Activated CD8-positive, alpha-beta T cell treated with anti-CD3 and anti-CD28 coated beads for 36 hours (primary cell): ENCODE results near the gene ARPP21. TPM values are rescaled to one million over a fixed set of nuclear protein-coding genes. Genes with fewer than 3 reads are reported as not detected.
A peak's percentile ranks its signal among the peaks of the same experiment; 100 is the strongest.

Source experiments
- ATAC-seq: fragments of 200-7000 bp; cut with Tn5 transposase; one replicate; pipeline ENCODE4 v1.10.0; 2021; ENCODE audit warnings: mild to moderate bottlenecking, moderate library complexity
- CTCF ChIA-PET: fragments of 350-600 bp; sonication (Branson Sonifier 250); formaldehyde crosslinking; loops from one replicate; lab custom pipeline; 2021; ENCODE audit warnings: antibody characterized with exemption; lab: Charles Lee
- POLR2A ChIA-PET: fragments of 350-600 bp; sonication (Branson Sonifier 250); formaldehyde crosslinking; loops from one replicate; lab custom pipeline; 2021; ENCODE audit warnings: antibody characterized with exemption; lab: Charles Lee
- DNase-seq: peaks from one replicate; pipeline ENCODE4 v3.0.0-alpha.2; 2020
- H3K27ac Mint-ChIP-seq: one replicate; pipeline ENCODE4 v1.8.0; 2021; ENCODE audit warnings: mild to moderate bottlenecking, mixed read lengths
- H3K27me3 Mint-ChIP-seq: one replicate; pipeline ENCODE4 v1.8.0; 2021; ENCODE audit warnings: mixed read lengths
- H3K36me3 Mint-ChIP-seq: one replicate; pipeline ENCODE4 v1.8.0; 2021; ENCODE audit warnings: low read depth, mixed read lengths
- H3K4me1 Mint-ChIP-seq: one replicate; pipeline ENCODE4 v1.8.0; 2021; ENCODE audit warnings: low read depth, mixed read lengths
- H3K4me3 Mint-ChIP-seq: one replicate; pipeline ENCODE4 v1.8.0; 2021; ENCODE audit warnings: mild to moderate bottlenecking, moderate library complexity, mixed read lengths
- H3K9me3 Mint-ChIP-seq: one replicate; pipeline ENCODE4 v1.8.0; 2021; ENCODE audit warnings: mixed read lengths
- intact Hi-C: fragments of 100-400 bp; cut with micrococcal nuclease; formaldehyde crosslinking; loops from one replicate; pipeline ENCODE4 v1.10.0; 2022
- total RNA-seq, 2 experiments: library from RNA; stranded (reverse); gene quantifications; one replicate each; pipeline ENCODE4 v1.2.3, GENCODE V29; 2021
- TF ChIP-seq, protein P1 (sequence below): fragments of 200-600 bp; IDR thresholded peaks from one replicate; pipeline ENCODE4 v1.8.0; 2022; ENCODE audit warnings: antibody characterized with exemption, mild to moderate bottlenecking

Gene ARPP21
- total RNA-seq, 2 experiments from 2014 or later: not detected

DNA sequence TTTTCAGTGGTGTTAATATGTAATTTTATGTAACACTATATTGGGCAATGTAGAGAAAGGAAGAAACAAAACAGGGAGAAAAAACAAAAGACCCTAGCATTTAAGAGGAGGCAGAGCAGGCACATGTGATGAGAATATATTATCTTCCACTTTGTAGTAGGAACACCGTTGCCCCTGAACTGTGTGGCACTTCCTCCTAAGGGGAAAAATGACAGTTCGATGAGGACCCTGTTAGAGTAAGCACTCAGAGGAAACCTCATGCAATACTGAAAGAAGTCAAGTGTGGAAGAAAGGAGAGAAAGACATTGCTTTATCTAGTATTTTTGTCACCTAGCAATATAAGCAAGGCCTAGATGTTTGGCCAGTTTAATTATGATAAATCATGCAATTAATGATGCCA is 32.2 kb downstream of the ARPP21 start:
- Mint-ChIP-seq H3K36me3 (no peaks in the 10 kb centered on the region), H3K27me3 (no peaks in the 10 kb centered on the region), H3K4me1 (peaks cover 3% of the 10 kb centered on the region), H3K4me3 (no peak overlapping the region), H3K27ac (no peak overlapping the region), H3K9me3 (no peaks in the 10 kb centered on the region)
- CTCF ChIA-PET: no interaction called here
- no peak for DNase-seq
- intact Hi-C loops: no loop called here
- POLR2A ChIA-PET: no interaction called here
- TF ChIP-seq, protein P1, sequence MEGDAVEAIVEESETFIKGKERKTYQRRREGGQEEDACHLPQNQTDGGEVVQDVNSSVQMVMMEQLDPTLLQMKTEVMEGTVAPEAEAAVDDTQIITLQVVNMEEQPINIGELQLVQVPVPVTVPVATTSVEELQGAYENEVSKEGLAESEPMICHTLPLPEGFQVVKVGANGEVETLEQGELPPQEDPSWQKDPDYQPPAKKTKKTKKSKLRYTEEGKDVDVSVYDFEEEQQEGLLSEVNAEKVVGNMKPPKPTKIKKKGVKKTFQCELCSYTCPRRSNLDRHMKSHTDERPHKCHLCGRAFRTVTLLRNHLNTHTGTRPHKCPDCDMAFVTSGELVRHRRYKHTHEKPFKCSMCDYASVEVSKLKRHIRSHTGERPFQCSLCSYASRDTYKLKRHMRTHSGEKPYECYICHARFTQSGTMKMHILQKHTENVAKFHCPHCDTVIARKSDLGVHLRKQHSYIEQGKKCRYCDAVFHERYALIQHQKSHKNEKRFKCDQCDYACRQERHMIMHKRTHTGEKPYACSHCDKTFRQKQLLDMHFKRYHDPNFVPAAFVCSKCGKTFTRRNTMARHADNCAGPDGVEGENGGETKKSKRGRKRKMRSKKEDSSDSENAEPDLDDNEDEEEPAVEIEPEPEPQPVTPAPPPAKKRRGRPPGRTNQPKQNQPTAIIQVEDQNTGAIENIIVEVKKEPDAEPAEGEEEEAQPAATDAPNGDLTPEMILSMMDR: no peak
- ATAC-seq: peak; percentile 42

DNA sequence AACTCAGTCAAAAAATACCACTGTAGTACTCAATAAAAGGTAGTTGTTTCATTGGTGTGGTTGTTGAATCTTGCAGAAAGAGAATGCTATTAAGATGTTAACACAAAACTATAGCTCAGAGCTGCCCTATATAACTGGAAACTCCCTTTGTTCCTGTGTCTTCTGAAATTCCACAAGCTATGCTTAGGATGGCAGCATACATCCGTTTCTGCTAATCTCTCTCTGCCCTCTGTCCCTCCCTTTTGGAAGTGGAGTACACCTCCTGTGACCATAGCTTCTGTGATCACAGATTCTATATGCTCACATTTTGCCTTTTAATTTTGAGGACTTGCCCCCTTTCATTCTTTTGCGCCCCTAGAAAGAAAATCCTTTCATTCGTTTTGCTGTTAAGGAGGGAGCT is 33.7 kb downstream of the ARPP21 start:
- ATAC-seq (no peak), DNase-seq (no peak)
- intact Hi-C loops: no loop called here
- Mint-ChIP-seq H3K36me3 (no peaks in the 10 kb centered on the region), H3K9me3 (no peaks in the 10 kb centered on the region), H3K27ac (no peak overlapping the region), H3K4me1 (peaks cover 3% of the 10 kb centered on the region), H3K4me3 (no peak overlapping the region), H3K27me3 (no peaks in the 10 kb centered on the region)
- TF ChIP-seq, protein P1: no peak
- ChIA-PET POLR2A (no interaction called here), CTCF (interaction anchor here (0.6 to 1.6 kb wide), 2 partner anchors 96 to 236 kb away, joined by 3 to 4 read pairs; no protein-coding TSS in a partner anchor)

DNA sequence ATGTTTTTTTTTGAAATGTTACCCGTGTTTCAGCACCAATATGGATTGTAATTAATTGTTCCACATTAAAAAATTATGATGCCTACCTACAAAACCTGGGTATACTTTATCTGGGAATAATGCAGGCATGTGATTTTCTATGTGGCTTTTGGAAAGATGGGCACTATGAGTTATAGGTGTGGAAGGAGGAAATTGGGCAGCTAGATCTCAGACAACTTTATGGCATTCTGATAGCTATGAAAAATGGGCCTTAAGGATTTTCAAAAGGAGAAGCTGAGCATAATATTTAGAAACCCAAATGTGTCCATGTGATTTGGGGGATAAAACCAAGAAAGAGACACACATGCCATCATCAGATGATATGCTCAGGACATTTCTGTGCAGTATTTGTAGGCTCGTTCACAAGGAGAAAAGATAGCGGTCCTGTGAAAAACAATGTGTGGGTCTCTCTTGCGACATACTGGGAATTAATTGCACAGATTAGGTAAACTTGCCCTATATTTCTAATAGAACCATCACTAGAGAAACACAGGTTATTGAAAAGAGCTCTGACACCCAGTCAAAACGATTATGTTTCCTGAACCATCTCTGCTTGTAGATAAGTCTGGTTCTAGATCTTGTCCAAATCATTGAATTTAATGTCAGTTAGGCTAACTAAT is 35.3 kb downstream of the ARPP21 start:
- Mint-ChIP-seq H3K36me3 (no peaks in the 10 kb centered on the region), H3K4me3 (no peak overlapping the region), H3K27me3 (no peaks in the 10 kb centered on the region), H3K27ac (no peak overlapping the region), H3K9me3 (no peaks in the 10 kb centered on the region), H3K4me1 (peaks cover 3% of the 10 kb centered on the region)
- ChIA-PET CTCF (no interaction called here), POLR2A (no interaction called here)
- ATAC-seq (no peak), DNase-seq (no peak)
- TF ChIP-seq, protein P1: no peak
- intact Hi-C loops: no loop called here

- DNase-seq: no peak
- Mint-ChIP-seq H3K4me1 (peaks cover 3% of the 10 kb centered on the region), H3K9me3 (no peaks in the 10 kb centered on the region), H3K36me3 (no peaks in the 10 kb centered on the region), H3K27ac (no peak overlapping the region), H3K4me3 (no peak overlapping the region), H3K27me3 (no peaks in the 10 kb centered on the region)
- no peak for ATAC-seq
- POLR2A ChIA-PET: no interaction called here
- intact Hi-C loops: no loop called here
- CTCF ChIA-PET: no interaction called here
- TF ChIP-seq, protein P1: no peak
These were observed 35.9 kb downstream of the ARPP21 start for GRCh38 chr3:35675206-35675605.

DNA sequence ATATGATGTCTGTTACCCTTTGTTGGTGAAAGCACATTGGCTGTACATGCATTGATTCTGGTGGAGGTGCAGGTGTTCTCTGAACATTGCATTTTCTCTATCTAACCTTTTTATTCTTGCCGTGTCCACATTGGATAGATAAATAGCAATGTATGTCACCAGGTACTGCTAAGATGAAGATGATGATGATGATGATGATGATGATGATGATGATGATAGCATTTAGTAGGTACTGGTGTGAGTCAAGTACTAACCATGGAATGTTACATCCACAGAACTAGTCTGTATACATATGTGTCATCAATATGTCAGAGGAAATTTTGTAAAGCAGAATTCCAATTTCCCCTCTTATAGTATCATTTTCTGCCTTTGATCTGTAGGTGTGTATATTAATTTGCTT is 36.3 kb downstream of the ARPP21 start:
- POLR2A ChIA-PET: no interaction called here
- ATAC-seq: no peak
- no peak overlapping the region for H3K4me3 Mint-ChIP-seq

More for the DNA sequence above, 36.3 kb downstream of the ARPP21 start:
- H3K4me1 Mint-ChIP-seq: peaks cover 3% of the 10 kb centered on the region
- intact Hi-C loops: no loop called here
- no peaks in the 10 kb centered on the region for H3K9me3 Mint-ChIP-seq
- H3K27me3 Mint-ChIP-seq: no peaks in the 10 kb centered on the region
- TF ChIP-seq, protein P1: no peak
- H3K36me3 Mint-ChIP-seq: no peaks in the 10 kb centered on the region
- CTCF ChIA-PET: no interaction called here
- H3K27ac Mint-ChIP-seq: no peak overlapping the region
- DNase-seq: no peak
